ENCODE results near the gene ZNF488.

The ZNF488 gene

GRCh38 chr10:47366181-47366631 lies 17.9 kb downstream of the ZNF488 start:
- DNase-seq (ENCODE audit: low spot score), result no peak

- DNase-seq (ENCODE audit: low spot score), result no peak
Observed at GRCh38 chr10:47365431-47366180, 18.5 kb downstream of the ZNF488 start.

GRCh38 chr10:47364911-47365310 lies 19.2 kb downstream of the ZNF488 start:
- no peak for DNase-seq (ENCODE audit: low spot score)

- DNase-seq (ENCODE audit: low spot score), result peak; percentile 66
Observed at GRCh38 chr10:47364366-47364765, 19.7 kb downstream of the ZNF488 start.

- no peak for DNase-seq (ENCODE audit: low spot score)
Observed at GRCh38 chr10:47363781-47364180, 20.3 kb downstream of the ZNF488 start.

- DNase-seq (ENCODE audit: low spot score), result no peak
Observed at GRCh38 chr10:47362199-47362598, 21.9 kb downstream of the ZNF488 start.

GRCh38 chr10:47361293-47361692 lies 22.8 kb downstream of the ZNF488 start:
- no peak for DNase-seq (ENCODE audit: low spot score)

- DNase-seq (ENCODE audit: low spot score), result no peak
Observed at GRCh38 chr10:47360419-47361040, 23.6 kb downstream of the ZNF488 start.

- DNase-seq (ENCODE audit: low spot score), result no peak
Observed at GRCh38 chr10:47359626-47360418, 24.3 kb downstream of the ZNF488 start.

GRCh38 chr10:47359101-47359500 lies 25.0 kb downstream of the ZNF488 start:
- DNase-seq (ENCODE audit: low spot score), result no peak

- DNase-seq (ENCODE audit: low spot score), result no peak
Observed at GRCh38 chr10:47358457-47358856, 25.6 kb downstream of the ZNF488 start.

- DNase-seq (ENCODE audit: low spot score), result no peak
Observed at GRCh38 chr10:47357911-47358310, 26.2 kb downstream of the ZNF488 start.

- no peak for DNase-seq (ENCODE audit: low spot score)
Observed at GRCh38 chr10:47357131-47357582, 26.9 kb downstream of the ZNF488 start.

- DNase-seq (ENCODE audit: low spot score), result no peak
Observed at GRCh38 chr10:47356708-47357107, 27.4 kb downstream of the ZNF488 start.

- DNase-seq (ENCODE audit: low spot score), result no peak
Observed at GRCh38 chr10:47354900-47355299, 29.2 kb downstream of the ZNF488 start.

- DNase-seq (ENCODE audit: low spot score), result no peak
Observed at GRCh38 chr10:47354165-47354564, 29.9 kb downstream of the ZNF488 start.

GRCh38 chr10:47353351-47353750 lies 30.7 kb downstream of the ZNF488 start:
- no peak for DNase-seq (ENCODE audit: low spot score)

- no peak for DNase-seq (ENCODE audit: low spot score)
Observed at GRCh38 chr10:47351899-47352815, 31.9 kb downstream of the ZNF488 start.

GRCh38 chr10:47350671-47351640 lies 33.1 kb downstream of the ZNF488 start:
- DNase-seq (ENCODE audit: low spot score), result no peak

- no peak for DNase-seq (ENCODE audit: low spot score)
Observed at GRCh38 chr10:47349941-47350371, 34.1 kb downstream of the ZNF488 start.

Measured in SW480 (cell line).